PC-9 (cell line): ENCODE results near the gene MRM2. TPM values are rescaled to one million over a fixed set of nuclear protein-coding genes. Genes with fewer than 3 reads are reported as not detected.

Experiments
- BruUV-seq: library from RNA; stranded (reverse); fragments of 400-500 nt; replicated peaks from 2 replicates; lab custom pipeline; 2021; lab: Mats Ljungman, UMichigan
- CTCF ChIA-PET: fragments of 300-600 bp; sonication (Branson Sonifier 250); formaldehyde crosslinking; loops from one replicate; lab custom pipeline; 2022; ENCODE audit warnings: antibody characterized with exemption; lab: Charles Lee
- POLR2A ChIA-PET: fragments of 300-600 bp; sonication (Branson Sonifier 250); formaldehyde crosslinking; loops from one replicate; lab custom pipeline; 2022; ENCODE audit warnings: antibody characterized with exemption; ENCODE audit not compliant: unreplicated experiment; lab: Charles Lee
- DNase-seq, 2 experiments: peaks; one replicate each; pipeline versions ENCODE4 v3.0.0 to v3.0.0-alpha.2; 2015 to 2022; ENCODE audit warnings: mixed read lengths in 1 of 2
- H2AFZ ChIP-seq: fragments of 200-600 bp; sonication (generic); 2 replicates; pipeline ENCODE4 v1.8.1; 2017; ENCODE audit warnings: antibody characterized with exemption
- H3F3A ChIP-seq: fragments of 200-600 bp; sonication (generic); 2 replicates; pipeline ENCODE4 v1.8.1; 2017; ENCODE audit warnings: antibody characterized with exemption, mild to moderate bottlenecking, low read depth; ENCODE audit not compliant: insufficient read depth
- H3K27ac ChIP-seq: fragments of 200-600 bp; sonication (generic); 2 replicates; pipeline ENCODE4 v1.6.1; 2016; ENCODE audit warnings: mixed run types
- H3K27me3 ChIP-seq: fragments of 200-600 bp; sonication (generic); 2 replicates; pipeline ENCODE4 v1.6.1; 2016; ENCODE audit warnings: low read depth, mixed run types; ENCODE audit not compliant: insufficient read depth
- H3K36me3 ChIP-seq: fragments of 200-600 bp; sonication (generic); 2 replicates; pipeline ENCODE4 v1.6.1; 2016; ENCODE audit warnings: low read depth, mixed run types
- H3K4me1 ChIP-seq: fragments of 200-600 bp; sonication (generic); replicated peaks from 2 replicates; pipeline ENCODE4 v1.6.1; 2016; ENCODE audit warnings: mixed run types; ENCODE audit not compliant: insufficient read depth
- H3K4me2 ChIP-seq: fragments of 200-600 bp; sonication (generic); 2 replicates; pipeline ENCODE4 v1.6.1; 2017; ENCODE audit warnings: mixed run types
- H3K4me3 ChIP-seq: fragments of 200-600 bp; sonication (generic); 2 replicates; pipeline ENCODE4 v1.6.1; 2016; ENCODE audit warnings: mixed run types
- H3K79me2 ChIP-seq: fragments of 200-600 bp; sonication (generic); 2 replicates; pipeline ENCODE4 v1.6.1; 2017; ENCODE audit warnings: low read depth, mixed run types
- H3K9me2 ChIP-seq: fragments of 200-600 bp; sonication (generic); 2 replicates; pipeline ENCODE4 v1.8.1; 2017; ENCODE audit warnings: mild to moderate bottlenecking; ENCODE audit not compliant: insufficient read depth
- H3K9me3 ChIP-seq: fragments of 200-600 bp; sonication (generic); 2 replicates; pipeline ENCODE4 v1.8.1; 2016; ENCODE audit warnings: low read depth; ENCODE audit not compliant: insufficient read depth
- H4K20me1 ChIP-seq: fragments of 200-600 bp; sonication (generic); 2 replicates; pipeline ENCODE4 v1.8.1; 2017; ENCODE audit not compliant: insufficient read depth
- CTCF ChIP-seq: fragments of 200-600 bp; sonication (generic); conservative IDR thresholded peaks from 2 replicates; pipeline ENCODE4 v1.6.1; 2017; ENCODE audit warnings: mixed run types, antibody characterized with exemption, mild to moderate bottlenecking, moderate library complexity
- EZH2 ChIP-seq: fragments of 200-600 bp; sonication (generic); IDR thresholded peaks from 2 replicates; pipeline ENCODE4 v1.8.0; 2017; ENCODE audit warnings: antibody characterized with exemption, low read depth
- intact Hi-C: fragments of 100-400 bp; cut with micrococcal nuclease; formaldehyde crosslinking; loops from one replicate; pipeline ENCODE4 v1.10.0; 2022; ENCODE audit not compliant: unreplicated experiment
- total RNA-seq: library from RNA; stranded (reverse); gene quantifications from 2 replicates; pipeline ENCODE4 v1.2.3, GENCODE V29; 2021

Gene MRM2
- total RNA-seq, 1 experiment from 2014 or later: 36.8 TPM

- Histone ChIP-seq H4K20me1 (no peaks in the 10 kb centered on the region), H3F3A (peaks cover 47% of the 10 kb centered on the region), H3K9me2 (no peaks in the 10 kb centered on the region), H2AFZ (no peak overlapping the region), H3K27me3 (no peaks in the 10 kb centered on the region), H3K79me2 (0 out of 2 replicates have a peak, but pooled peaks cover 3% of the 10 kb centered on the region), H3K4me1 (peaks cover 54% of the 10 kb centered on the region), H3K36me3 (no peaks in the 10 kb centered on the region), H3K27ac (no peak overlapping the region), H3K4me2 (no peak overlapping the region), H3K4me3 (no peak overlapping the region), H3K9me3 (no peaks in the 10 kb centered on the region)
- intact Hi-C loops: no loop called here
- POLR2A ChIA-PET: no interaction called here
- DNase-seq: no peak
- no peak for TF ChIP-seq CTCF
- TF ChIP-seq EZH2: no peak
- CTCF ChIA-PET: no interaction called here
- BruUV-seq: no TSS peak
Measured at GRCh38 chr7:2258661-2259365, 16.8 kb upstream of the MRM2 start.

DNA sequence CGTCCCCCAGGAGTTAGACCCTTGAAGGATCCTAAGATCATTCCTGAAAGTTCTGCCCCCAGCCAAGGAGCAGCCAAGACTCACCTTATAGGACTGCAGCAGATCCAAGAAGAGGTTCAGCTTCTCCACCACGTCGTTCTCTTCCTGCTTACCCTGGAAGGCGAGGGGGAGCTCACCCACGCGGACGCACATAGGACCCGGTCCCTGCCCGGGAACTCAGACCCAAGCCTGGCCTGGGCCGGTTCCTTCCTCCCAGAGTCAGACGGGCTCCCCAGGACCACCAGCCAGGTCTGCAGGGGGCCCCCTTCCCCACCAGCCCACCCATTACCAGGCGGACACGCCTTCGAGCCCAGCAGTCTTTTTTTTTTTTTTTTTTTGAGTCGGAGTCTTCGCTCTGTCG is 15.6 kb upstream of the MRM2 start:
- H3K9me3 ChIP-seq: no peaks in the 10 kb centered on the region
- ChIA-PET CTCF (interaction anchor here (0.7 kb wide), 1 partner anchor 371 kb away, joined by 10 read pairs; no protein-coding TSS in a partner anchor), POLR2A (no interaction called here)
- H3K9me2 ChIP-seq: no peaks in the 10 kb centered on the region
- H2AFZ ChIP-seq: no peak overlapping the region
- 0 out of 2 replicates have a peak, but pooled peaks cover 3% of the 10 kb centered on the region for H3K79me2 ChIP-seq
- no peaks in the 10 kb centered on the region for H3K27me3 ChIP-seq
- intact Hi-C loops: no loop called here
- peaks cover 47% of the 10 kb centered on the region for H3F3A ChIP-seq
- no peak overlapping the region for H3K27ac ChIP-seq
- peaks cover 63% of the 10 kb centered on the region for H3K4me1 ChIP-seq
- TF ChIP-seq CTCF: no peak
- BruUV-seq: no TSS peak
- DNase-seq: no peak
- H3K4me2 ChIP-seq: no peak overlapping the region
- no peaks in the 10 kb centered on the region for H4K20me1 ChIP-seq
- no peak overlapping the region for H3K4me3 ChIP-seq
- no peaks in the 10 kb centered on the region for H3K36me3 ChIP-seq

GRCh38 chr7:2257046-2257551 is 15.1 kb upstream of the MRM2 start:
- intact Hi-C loops: no loop called here
- Histone ChIP-seq H3K79me2 (0 out of 2 replicates have a peak, but pooled peaks cover 3% of the 10 kb centered on the region), H3K4me1 (peaks cover 63% of the 10 kb centered on the region), H3K9me3 (no peaks in the 10 kb centered on the region), H3K27ac (no peak overlapping the region), H3F3A (peaks cover 47% of the 10 kb centered on the region), H3K27me3 (no peaks in the 10 kb centered on the region), H3K4me2 (no peak overlapping the region), H2AFZ (no peak overlapping the region), H3K4me3 (no peak overlapping the region), H3K9me2 (no peaks in the 10 kb centered on the region), H4K20me1 (no peaks in the 10 kb centered on the region), H3K36me3 (no peaks in the 10 kb centered on the region)
- no TSS peak for BruUV-seq
- no peak for DNase-seq
- TF ChIP-seq EZH2 (no peak), CTCF (no peak)
- ChIA-PET POLR2A (no interaction called here), CTCF (no interaction called here)
